GM12872 (cell line): ENCODE measurements around the gene RALBP1.

Source experiments
- TF ChIP-seq, protein P1 (sequence below): IDR thresholded peaks from 3 replicates; pipeline ENCODE4 v1.5.1; 2011; ENCODE audit warnings: low read depth, mild to moderate bottlenecking, low read length, moderate library complexity; ENCODE audit not compliant: insufficient read depth

Gene RALBP1

DNA sequence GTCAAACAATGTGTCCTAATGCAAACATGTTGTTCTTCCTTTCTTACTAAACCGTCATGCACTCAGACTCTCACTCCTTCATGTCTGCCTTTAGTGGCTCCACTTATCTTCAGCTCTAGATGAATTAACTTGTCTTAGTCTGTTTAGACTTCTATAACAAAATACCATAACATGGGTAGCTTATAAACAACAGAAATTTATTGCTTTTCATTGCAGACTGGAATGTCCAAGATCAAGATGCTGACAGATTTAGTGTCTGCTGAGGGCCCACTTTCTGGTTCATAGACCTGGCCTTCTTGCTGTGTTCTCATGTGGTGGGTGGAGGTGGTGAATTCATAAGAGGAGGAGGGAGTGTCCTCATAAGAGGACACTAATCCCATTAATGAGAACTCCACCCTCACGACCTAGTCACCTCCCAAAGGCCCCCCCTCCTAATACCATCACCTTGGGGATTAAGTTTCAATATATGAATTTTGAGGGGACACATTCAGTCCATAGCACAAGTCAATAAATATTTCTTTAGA, 32.3 kb downstream of the RALBP1 start:
- TF ChIP-seq, protein P1, sequence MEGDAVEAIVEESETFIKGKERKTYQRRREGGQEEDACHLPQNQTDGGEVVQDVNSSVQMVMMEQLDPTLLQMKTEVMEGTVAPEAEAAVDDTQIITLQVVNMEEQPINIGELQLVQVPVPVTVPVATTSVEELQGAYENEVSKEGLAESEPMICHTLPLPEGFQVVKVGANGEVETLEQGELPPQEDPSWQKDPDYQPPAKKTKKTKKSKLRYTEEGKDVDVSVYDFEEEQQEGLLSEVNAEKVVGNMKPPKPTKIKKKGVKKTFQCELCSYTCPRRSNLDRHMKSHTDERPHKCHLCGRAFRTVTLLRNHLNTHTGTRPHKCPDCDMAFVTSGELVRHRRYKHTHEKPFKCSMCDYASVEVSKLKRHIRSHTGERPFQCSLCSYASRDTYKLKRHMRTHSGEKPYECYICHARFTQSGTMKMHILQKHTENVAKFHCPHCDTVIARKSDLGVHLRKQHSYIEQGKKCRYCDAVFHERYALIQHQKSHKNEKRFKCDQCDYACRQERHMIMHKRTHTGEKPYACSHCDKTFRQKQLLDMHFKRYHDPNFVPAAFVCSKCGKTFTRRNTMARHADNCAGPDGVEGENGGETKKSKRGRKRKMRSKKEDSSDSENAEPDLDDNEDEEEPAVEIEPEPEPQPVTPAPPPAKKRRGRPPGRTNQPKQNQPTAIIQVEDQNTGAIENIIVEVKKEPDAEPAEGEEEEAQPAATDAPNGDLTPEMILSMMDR = no peak

DNA sequence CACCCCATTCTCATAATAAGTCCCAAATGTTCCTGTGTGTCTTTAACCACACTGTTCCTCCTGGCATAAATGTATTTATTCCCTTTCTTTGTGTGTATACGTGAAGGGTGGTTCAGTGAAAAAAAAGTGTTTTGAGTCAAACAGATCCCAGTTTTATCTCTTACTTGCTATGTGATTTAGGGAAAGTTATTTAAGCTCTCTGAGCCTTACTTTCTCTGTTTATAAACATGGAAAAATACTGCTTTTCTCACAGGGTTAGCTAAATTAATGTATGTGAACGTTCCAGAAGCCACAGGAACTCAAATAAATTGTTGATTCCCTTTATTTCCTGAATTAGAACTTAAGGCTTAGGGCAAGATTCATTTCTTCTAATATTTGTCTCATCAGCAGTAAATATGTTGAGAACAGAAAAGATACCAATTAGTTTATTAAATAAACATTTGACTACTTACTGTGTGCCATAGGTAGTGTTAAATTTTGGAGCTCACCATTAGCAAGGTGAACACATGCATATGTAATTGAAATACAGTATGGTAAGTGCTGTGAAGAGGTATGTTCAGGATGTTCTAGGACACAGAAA, 33.2 kb downstream of the RALBP1 start:
- TF ChIP-seq, protein P1 = no peak

DNA sequence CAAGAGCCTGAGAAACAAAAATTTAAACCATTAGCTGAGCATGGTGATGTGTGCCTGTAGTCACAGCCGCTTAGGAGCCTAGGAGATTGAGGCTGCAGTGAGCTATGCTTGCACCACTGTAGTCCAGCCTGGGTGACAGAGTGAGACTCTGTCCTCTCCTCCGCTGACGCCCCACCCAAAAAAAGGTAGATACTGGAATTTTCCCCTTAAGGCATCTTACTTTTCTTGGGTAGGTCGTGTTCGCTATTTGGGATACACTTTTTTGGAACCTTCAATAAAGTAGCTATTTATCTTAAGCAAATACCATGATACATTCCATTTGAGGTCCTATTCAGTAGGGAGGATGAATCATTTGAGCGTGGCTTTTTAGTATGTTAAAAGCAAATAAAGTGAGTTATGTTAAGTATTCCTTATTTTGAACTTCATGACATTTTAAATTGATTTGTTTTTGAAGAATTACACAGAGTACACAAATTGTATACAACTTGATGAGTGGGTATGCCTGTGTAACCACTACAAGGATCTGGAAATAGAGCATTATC, 38.7 kb downstream of the RALBP1 start:
- TF ChIP-seq, protein P1 = no peak

DNA sequence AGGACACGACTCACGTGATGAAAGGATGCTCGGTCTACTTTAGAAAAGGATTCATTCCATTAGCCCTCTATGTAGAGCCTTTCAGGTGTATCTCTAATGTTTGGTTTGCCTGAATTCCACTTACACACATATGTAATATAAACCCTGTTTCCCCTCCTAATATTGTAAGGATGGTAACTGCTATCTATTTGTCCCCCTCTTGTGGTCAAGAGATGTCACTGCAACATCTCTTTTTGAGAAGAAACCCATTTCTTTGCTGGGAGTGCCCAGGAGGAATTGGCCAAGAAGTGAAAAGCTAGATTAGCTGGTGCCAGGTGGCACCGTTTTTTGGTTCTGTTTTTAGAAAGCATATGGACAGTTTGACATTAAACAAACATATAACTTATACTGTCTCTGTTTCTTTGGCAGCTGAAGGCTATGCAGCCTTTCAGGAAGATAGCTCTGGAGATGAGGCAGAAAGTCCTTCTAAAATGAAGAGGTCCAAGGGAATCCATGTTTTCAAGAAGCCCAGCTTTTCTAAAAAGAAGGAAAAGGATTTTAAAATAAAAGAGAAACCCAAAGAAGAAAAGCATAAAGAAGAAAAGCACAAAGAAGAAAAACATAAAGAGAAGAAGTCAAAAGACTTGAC, 41.2 kb downstream of the RALBP1 start:
- TF ChIP-seq, protein P1 = peak; percentile 81

DNA sequence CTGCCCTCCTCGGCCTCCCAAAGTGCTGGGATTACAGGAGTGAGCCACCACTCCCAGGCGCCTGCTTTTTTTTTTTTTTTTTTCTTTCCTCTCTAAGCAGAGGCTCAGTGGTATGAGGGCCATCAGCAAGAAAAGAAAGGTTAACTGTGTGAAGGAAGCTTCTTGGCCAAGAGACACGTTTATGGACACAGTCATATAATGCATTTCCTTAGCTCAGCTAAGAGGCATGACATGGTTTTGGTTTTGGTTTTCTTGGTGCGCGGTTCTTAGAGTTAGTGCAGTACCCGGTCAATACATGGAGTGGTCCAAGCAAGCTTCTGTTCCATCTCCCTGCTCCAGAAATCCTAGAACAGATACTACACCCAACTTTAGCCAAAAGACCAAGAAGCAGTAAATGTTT, 42.6 kb downstream of the RALBP1 start:
- TF ChIP-seq, protein P1 = no peak

DNA sequence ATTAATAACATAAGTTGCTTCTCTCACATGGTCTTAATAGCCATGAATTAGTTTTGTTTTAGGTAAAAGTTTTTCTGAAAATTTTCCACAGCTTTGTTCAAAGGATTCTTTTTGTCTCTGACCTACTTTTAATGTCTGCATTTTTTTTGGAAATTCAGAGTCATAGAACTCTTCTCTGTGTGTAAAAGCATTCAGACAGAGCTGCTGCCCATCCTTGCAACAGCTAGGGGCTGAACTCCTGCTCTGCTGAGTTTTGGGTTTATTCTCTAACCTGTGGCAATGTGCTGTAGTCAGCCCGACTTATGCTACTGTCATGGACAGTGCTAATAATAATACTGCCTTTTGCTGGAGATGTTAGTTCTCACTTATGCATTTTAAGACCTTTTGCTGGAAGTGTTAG, 44.1 kb downstream of the RALBP1 start:
- TF ChIP-seq, protein P1 = no peak

DNA sequence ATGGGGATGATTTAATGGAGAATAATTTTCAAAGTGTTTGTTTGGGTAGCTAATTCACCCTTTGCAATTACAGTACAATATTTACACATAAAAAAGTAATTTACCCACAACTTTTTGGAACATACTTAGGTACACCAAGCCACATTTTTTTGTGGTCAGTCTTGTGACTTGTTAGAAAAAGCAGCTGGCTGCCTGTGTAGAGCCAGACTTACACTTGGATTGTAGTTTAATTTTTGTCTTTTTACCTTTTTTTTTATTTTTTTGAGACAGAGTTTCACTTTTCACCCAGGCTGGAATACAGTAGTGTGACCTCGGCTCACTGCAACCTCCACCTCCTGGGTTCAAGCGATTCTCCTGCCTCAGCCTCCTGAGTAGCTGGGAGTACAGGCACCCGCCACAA, 45.4 kb downstream of the RALBP1 start:
- TF ChIP-seq, protein P1 = no peak
